C4-2B (cell line): Measurements from ENCODE around the gene PCYOX1L.

ENCODE experiments used
- H3K27ac ChIP-seq: fragments of 450-650 bp; 2 replicates; pipeline ENCODE4 v1.5.1; 2017
- ZFX ChIP-seq: fragments of 450-650 bp; IDR thresholded peaks from 2 replicates; pipeline ENCODE4 v1.6.1; 2017
- TF ChIP-seq, protein P1 (sequence below): fragments of 450-650 bp; conservative IDR thresholded peaks from 2 replicates; pipeline ENCODE4 v1.5.1; 2017; ENCODE audit warnings: mild to moderate bottlenecking

Gene PCYOX1L

GRCh38 chr5:149362541-149362940 is 4.7 kb downstream of the PCYOX1L start:
- no peak overlapping the region for H3K27ac ChIP-seq
- no peak for TF ChIP-seq ZFX
- TF ChIP-seq, protein P1, sequence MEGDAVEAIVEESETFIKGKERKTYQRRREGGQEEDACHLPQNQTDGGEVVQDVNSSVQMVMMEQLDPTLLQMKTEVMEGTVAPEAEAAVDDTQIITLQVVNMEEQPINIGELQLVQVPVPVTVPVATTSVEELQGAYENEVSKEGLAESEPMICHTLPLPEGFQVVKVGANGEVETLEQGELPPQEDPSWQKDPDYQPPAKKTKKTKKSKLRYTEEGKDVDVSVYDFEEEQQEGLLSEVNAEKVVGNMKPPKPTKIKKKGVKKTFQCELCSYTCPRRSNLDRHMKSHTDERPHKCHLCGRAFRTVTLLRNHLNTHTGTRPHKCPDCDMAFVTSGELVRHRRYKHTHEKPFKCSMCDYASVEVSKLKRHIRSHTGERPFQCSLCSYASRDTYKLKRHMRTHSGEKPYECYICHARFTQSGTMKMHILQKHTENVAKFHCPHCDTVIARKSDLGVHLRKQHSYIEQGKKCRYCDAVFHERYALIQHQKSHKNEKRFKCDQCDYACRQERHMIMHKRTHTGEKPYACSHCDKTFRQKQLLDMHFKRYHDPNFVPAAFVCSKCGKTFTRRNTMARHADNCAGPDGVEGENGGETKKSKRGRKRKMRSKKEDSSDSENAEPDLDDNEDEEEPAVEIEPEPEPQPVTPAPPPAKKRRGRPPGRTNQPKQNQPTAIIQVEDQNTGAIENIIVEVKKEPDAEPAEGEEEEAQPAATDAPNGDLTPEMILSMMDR: no peak

DNA sequence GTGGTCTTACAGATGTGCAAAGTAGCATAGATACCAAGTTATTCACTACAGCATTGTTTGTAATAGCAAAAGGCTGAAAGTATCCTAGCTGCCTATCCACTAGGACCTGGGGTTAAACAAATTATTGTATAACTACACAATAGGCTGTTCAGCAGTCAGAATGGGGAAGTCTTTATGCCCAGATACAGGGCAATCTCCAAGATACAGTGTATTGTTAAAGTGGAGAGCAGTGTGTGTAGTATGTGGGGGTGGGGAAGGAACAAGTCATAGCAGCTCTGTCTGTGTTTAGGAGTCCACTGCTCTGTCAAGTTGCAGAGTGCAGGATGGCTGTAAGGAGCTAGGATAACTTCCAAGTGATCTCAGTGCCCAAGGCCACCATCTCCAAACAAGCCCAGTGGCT is 5.5 kb downstream of the PCYOX1L start:
- H3K27ac ChIP-seq: no peak overlapping the region
- TF ChIP-seq ZFX: no peak
- TF ChIP-seq, protein P1: no peak

DNA sequence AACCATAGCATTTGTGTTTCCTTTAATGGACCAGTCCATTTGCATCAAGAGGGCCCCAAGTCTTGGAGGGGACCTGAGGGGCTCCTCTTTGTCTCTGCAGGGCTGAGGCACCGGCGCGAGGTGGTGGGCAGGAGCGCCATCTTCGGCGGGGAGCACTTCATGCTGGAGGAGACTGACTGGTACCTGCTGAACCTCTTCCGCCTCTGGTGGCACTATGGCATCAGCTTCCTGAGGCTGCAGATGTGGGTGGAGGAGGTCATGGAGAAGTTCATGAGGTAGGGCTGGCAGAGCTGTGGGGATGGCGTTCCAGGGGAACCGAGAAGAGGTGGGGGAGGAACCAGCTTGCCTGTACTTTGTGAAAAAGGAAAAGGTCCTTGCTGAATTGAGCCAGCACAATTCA is 6.1 kb downstream of the PCYOX1L start:
- H3K27ac ChIP-seq: no peak overlapping the region
- no peak for TF ChIP-seq ZFX
- TF ChIP-seq, protein P1: no peak

GRCh38 chr5:149364719-149365118 is 6.9 kb downstream of the PCYOX1L start:
- H3K27ac ChIP-seq: no peak overlapping the region
- TF ChIP-seq, protein P1: no peak
- no peak for TF ChIP-seq ZFX

GRCh38 chr5:149365418-149365817 is 7.6 kb downstream of the PCYOX1L start:
- no peak overlapping the region for H3K27ac ChIP-seq
- TF ChIP-seq, protein P1: no peak
- no peak for TF ChIP-seq ZFX

DNA sequence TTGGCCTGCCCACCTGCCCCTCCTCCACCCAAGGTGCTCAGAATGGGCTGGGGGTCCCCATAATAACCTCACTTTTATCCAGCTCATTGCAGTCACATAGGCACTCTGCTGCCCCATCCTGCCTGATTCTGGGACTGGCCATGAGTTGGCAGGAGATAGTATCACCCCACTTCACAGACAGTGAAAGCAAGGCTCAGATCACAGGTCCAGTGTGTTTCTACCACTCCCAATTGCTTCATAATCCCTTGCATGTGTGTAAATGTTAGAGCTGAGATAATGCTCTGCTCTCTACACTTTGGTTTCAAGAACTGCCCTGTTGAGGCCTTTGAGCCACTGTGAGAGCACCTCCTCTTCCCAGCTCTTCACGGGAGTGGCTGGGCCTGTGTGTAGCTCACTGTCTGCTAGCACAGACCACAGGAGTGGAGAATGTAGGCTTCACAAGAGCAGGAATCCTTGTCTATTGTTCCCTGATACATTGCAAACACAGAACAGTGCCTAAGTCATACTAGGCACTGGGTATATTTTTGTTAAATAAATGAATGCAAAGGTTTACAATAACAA is 8.4 kb downstream of the PCYOX1L start:
- TF ChIP-seq, protein P1: no peak
- TF ChIP-seq ZFX: no peak
- no peak overlapping the region for H3K27ac ChIP-seq

DNA sequence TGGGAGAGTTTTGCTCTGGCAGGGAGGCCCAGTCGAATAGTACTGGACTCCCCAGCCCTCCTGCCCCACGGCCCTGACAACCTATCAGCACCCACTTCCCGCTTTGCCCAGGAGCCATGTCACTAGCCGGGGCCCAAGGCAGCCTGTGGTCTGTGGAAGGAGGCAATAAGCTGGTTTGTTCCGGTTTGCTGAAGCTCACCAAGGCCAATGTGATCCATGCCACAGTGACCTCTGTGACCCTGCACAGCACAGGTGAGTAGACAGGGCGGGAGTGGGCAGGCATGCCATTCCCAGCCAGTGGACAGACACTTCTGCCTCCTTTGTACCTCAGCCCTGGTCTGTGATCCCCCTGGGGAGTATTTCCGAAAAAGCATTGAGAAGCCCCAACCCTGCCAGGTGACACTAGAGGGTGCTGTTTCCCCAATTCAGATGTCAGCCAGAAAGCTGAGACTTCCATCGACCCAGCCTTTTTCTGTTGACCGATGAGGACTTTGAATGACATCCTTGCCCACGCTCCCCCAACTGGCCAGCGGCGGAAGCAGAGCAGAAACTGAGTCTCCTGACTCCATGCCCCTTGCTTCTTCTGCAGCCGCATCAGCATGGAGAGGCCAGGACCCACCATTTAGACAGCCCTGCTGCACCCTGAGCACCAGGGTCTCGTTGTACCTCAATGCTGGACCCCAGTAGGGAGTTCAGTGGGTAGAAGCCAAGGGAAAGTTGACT is 9.6 kb downstream of the PCYOX1L start:
- no peak for TF ChIP-seq ZFX
- TF ChIP-seq, protein P1: peak; percentile 94

More for the DNA sequence above, 9.6 kb downstream of the PCYOX1L start:
- H3K27ac ChIP-seq: no peak overlapping the region
